ES-I3 (cell line): ENCODE results near the gene PACSIN1.

Experiments used
- H3K36me3 ChIP-seq: 2 replicates; pipeline ENCODE4 v1.6.1; 2013; ENCODE audit warnings: mild to moderate bottlenecking, low read length, control low read depth, moderate library complexity; ENCODE audit not compliant: insufficient read depth
- H3K4me1 ChIP-seq: 2 replicates; pipeline ENCODE4 v1.6.1; 2013; ENCODE audit warnings: mild to moderate bottlenecking, control low read depth, low read length; ENCODE audit not compliant: insufficient read depth
- H3K9ac ChIP-seq: 2 replicates; pipeline ENCODE4 v1.6.1; 2013; ENCODE audit warnings: low read depth, mild to moderate bottlenecking, low read length, moderate library complexity
- H3K9me3 ChIP-seq: 2 replicates; pipeline ENCODE4 v1.6.1; 2013; ENCODE audit warnings: mild to moderate bottlenecking, low read length, moderate library complexity; ENCODE audit not compliant: control insufficient read depth, insufficient read depth

Gene PACSIN1

DNA sequence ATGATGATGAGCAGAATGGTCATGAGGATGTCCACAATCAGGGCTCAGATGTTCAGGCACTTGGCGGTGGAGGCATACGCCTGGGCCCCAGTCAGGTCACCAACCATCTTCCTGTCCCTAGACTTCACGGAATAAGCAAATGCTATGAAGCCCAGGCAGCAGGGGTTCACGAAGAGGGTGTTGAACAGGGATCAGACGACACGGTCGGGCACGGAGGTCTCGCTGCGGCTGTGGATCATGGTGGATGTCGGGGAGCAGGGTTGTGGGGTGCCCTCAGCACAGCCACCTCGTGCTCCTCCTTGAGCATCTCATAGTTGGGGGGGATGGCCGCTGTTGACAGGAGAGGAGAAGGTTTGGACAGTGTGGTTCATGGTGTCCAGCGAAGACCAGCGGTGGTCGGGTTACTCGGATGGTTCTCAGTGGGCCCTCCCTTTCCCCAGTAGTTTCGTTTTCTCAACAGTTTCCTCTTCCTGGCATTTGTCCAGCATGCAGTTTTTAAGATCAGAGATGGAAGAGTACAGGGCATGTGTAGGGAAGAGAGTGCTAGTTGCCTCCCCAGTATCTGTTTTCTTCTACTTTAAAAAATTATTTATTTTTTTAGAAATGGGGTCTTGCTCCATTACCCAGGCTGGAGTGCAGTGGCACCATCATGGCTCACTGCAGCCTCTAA lies 110.5 kb downstream of the PACSIN1 start:
- no peaks in the 10 kb centered on the region for H3K36me3 ChIP-seq
- H3K9me3 ChIP-seq: no peaks in the 10 kb centered on the region
- H3K4me1 ChIP-seq: peaks cover 9% of the 10 kb centered on the region; the same call in 1 of the 2 replicates
- H3K9ac ChIP-seq: no peak overlapping the region

GRCh38 chr6:34578445-34579262 lies 112.8 kb downstream of the PACSIN1 start:
- peaks cover 9% of the 10 kb centered on the region; the same call in 1 of the 2 replicates for H3K4me1 ChIP-seq
- no peak overlapping the region for H3K9ac ChIP-seq
- H3K9me3 ChIP-seq: no peaks in the 10 kb centered on the region
- no peaks in the 10 kb centered on the region for H3K36me3 ChIP-seq

DNA sequence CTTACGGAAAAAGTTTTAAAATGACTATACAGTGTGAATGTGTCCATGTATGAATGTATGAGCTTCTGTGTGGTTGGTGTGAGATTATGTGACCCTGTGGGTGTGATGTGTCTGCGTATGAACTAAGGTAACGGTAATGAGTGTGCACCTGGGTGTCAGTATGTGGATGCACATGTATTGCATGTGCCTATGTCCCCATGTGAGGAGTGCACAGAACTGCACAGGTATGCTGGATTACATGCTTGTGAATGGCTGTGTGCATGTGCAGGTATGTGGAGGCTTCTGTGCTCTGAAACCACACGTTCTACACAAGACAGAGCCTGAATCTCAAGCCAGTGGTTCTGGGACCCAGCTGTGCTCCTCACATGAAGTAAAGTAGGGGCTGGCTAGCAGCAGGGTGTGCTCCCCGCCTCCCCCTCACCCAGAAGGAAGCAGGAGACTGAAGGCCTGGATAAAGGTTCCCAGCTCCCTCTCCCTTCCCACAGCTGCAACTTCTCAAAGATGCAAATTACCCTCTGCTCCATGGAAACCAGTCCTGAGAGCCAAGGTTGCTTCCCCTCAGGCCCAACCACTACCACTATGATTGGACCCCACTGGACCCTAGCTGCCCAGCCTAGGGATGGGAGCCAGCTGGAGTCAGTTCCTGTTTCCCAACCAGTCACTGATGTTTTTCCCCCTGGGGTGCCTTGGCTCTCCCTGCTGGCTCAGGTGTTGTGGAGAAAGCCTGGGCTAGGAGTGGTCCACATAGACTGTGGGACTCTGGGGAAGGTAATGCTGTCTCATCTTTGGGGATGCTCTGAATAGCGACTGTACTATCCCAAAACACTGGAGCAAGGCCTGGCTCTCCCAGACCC lies 115.1 kb downstream of the PACSIN1 start:
- H3K36me3 ChIP-seq: no peaks in the 10 kb centered on the region
- no peaks in the 10 kb centered on the region for H3K9me3 ChIP-seq
- no peaks in the 10 kb centered on the region; the same call in 1 of the 2 replicates for H3K4me1 ChIP-seq
- no peak overlapping the region for H3K9ac ChIP-seq

- Histone ChIP-seq H3K4me1 (no peaks in the 10 kb centered on the region; the same call in 1 of the 2 replicates), H3K9me3 (no peaks in the 10 kb centered on the region), H3K36me3 (no peaks in the 10 kb centered on the region), H3K9ac (no peak overlapping the region)
Observed at GRCh38 chr6:34581561-34581920, 115.7 kb downstream of the PACSIN1 start.

DNA sequence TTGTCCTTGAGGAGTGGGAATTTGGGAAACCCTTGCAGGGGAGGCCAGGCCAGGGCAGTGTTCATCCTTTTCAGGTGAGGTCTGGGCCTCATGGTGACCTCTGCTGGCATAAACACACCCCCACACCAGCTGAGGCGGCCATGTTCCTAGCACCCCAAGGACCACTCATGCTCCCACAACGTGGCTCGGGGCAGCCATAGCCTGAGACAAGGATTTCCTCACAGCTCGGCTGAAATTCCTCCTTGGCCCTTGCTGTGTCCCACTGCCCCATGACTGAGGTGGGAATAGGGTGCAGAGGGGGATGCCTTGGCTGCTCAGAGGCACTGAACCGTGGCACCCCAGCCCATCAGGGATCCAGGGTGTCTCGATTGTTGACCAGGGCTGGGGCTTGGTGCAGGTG lies 117.6 kb downstream of the PACSIN1 start:
- Histone ChIP-seq H3K9ac (no peak overlapping the region), H3K4me1 (peaks cover 9% of the 10 kb centered on the region), H3K9me3 (no peaks in the 10 kb centered on the region), H3K36me3 (no peaks in the 10 kb centered on the region)

GRCh38 chr6:34583861-34584604 lies 118.2 kb downstream of the PACSIN1 start:
- Histone ChIP-seq H3K4me1 (peaks cover 9% of the 10 kb centered on the region), H3K36me3 (no peaks in the 10 kb centered on the region), H3K9ac (no peak overlapping the region), H3K9me3 (no peaks in the 10 kb centered on the region)

GRCh38 chr6:34584694-34585093 lies 118.8 kb downstream of the PACSIN1 start:
- Histone ChIP-seq H3K9me3 (no peaks in the 10 kb centered on the region), H3K36me3 (no peaks in the 10 kb centered on the region), H3K9ac (no peak overlapping the region), H3K4me1 (peaks cover 9% of the 10 kb centered on the region)
